Ishikawa (cell line): ENCODE measurements around the gene ANKRD13D.

Experiments
- CREB1 ChIP-seq: IDR thresholded peaks from 2 replicates; pipeline ENCODE4 v1.6.1; 2012; ENCODE audit warnings: low read depth
- EGR1 ChIP-seq: IDR thresholded peaks from 2 replicates; pipeline ENCODE4 v1.6.1; 2012
- EP300 ChIP-seq: IDR thresholded peaks from 2 replicates; pipeline ENCODE4 v1.6.1; 2012; ENCODE audit warnings: borderline replicate concordance
- FOXM1 ChIP-seq: IDR thresholded peaks from 2 replicates; pipeline ENCODE4 v1.6.1; 2012; ENCODE audit warnings: low read depth, borderline replicate concordance
- RAD21 ChIP-seq: IDR thresholded peaks from 2 replicates; pipeline ENCODE4 v1.6.1; 2012; ENCODE audit warnings: low read depth
- REST ChIP-seq: IDR thresholded peaks from 2 replicates; pipeline ENCODE4 v1.6.1; 2012; ENCODE audit warnings: low read depth, mild to moderate bottlenecking
- TCF12 ChIP-seq: IDR thresholded peaks from 2 replicates; pipeline ENCODE4 v1.6.1; 2012; ENCODE audit warnings: low read depth
- USF1 ChIP-seq: IDR thresholded peaks from 2 replicates; pipeline ENCODE4 v1.6.1; 2012
- YY1 ChIP-seq: IDR thresholded peaks from 2 replicates; pipeline ENCODE4 v1.6.1; 2012; ENCODE audit warnings: low read depth

DNA sequence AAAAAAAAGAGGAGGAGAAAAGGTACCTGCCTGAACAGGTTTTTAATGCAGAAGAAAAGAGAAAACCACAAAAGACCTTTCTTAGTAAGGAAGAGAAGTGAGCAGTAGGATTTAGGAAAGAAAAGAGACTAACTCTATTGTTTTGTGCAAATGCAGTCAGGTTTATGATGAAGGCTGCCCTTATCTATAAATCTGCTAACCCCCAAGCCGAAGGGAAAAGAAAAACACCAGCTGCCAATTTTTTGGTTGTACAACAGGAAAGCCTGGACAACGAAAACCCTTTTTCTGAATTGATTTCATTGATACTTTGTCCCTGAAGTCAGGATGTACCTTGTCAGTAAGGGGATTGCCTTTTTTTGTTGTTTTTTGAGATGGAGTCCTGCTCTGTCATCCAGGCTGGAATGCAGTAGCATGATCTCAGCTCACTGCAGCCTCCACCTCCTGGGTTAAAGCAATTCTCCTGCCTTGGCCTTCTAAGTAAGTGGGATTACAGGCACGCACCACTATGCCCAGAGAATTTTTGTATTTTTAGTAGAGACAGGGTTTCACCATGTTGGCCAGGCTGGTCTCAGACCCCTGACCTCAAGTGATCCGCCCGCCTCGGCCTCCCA, 43.1 kb downstream of the ANKRD13D start:
- TF ChIP-seq TCF12 (no peak), FOXM1 (no peak), EP300 (no peak), EGR1 (no peak), YY1 (no peak), RAD21 (no peak), CREB1 (no peak), USF1 (no peak), REST (no peak)
